GM12873 (cell line): ENCODE results near the gene BTN3A1.

Experiments
- TF ChIP-seq, protein P1 (sequence below): IDR thresholded peaks from 2 replicates; pipeline ENCODE4 v1.5.1; 2012; ENCODE audit warnings: low read depth, mild to moderate bottlenecking, moderate library complexity, low read length, control low read depth; ENCODE audit not compliant: insufficient read depth; ENCODE audit errors: missing control alignments

BTN3A1 gene

GRCh38 chr6:26401987-26402658 is at the start of gene BTN3A1:
BTN3A1 (plus strand) TSS chr6:26402275; CDS start chr6:26405564, 3,289 bp downstream.
- TF ChIP-seq, protein P1, sequence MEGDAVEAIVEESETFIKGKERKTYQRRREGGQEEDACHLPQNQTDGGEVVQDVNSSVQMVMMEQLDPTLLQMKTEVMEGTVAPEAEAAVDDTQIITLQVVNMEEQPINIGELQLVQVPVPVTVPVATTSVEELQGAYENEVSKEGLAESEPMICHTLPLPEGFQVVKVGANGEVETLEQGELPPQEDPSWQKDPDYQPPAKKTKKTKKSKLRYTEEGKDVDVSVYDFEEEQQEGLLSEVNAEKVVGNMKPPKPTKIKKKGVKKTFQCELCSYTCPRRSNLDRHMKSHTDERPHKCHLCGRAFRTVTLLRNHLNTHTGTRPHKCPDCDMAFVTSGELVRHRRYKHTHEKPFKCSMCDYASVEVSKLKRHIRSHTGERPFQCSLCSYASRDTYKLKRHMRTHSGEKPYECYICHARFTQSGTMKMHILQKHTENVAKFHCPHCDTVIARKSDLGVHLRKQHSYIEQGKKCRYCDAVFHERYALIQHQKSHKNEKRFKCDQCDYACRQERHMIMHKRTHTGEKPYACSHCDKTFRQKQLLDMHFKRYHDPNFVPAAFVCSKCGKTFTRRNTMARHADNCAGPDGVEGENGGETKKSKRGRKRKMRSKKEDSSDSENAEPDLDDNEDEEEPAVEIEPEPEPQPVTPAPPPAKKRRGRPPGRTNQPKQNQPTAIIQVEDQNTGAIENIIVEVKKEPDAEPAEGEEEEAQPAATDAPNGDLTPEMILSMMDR = no peak

DNA sequence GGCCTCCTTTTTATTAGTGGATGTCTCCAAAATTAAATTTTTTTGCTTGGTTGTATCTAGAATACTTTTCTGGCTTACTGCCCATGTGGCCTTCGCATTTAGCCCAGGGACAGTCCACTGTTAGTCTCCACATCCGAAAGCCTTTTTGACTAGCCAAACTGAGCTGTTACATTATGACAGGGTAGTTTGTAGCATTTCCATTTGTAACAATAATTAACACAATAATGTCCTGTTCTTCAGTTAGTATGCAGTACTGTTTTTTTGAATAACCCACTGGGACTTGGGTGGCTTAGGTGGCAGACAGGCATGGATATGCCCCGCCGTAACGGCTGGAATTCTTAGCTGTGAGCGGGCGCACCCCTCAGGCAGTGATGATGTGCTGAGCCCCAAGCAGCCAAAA is 49.8 kb upstream of the BTN3A1 start:
- TF ChIP-seq, protein P1 = no peak

GRCh38 chr6:26354162-26354561 is 47.9 kb upstream of the BTN3A1 start:
- TF ChIP-seq, protein P1 = no peak

GRCh38 chr6:26355366-26355765 is 46.7 kb upstream of the BTN3A1 start:
- TF ChIP-seq, protein P1 = no peak

DNA sequence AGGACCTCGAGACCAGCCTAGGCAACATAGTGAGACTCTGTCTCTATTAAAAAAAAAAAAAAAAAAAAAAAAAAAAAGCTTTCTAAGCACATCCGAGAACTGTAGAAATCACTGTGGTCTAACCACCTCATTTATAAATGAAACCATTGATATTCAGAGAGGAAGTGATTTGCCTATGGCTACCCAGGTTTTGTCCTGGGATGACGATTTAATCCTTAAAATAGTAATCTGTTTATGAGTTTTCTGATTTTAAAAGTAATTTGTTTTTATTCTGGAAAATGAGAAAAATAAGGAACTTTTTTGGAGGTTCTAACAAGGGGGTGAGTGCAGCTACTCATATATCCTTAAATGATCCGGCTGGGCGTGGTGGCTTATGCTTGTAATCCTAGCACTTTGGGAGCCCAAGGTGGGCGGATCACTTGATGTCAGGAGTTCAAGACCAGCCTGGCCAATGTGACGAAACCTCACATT is 43.5 kb upstream of the BTN3A1 start:
- TF ChIP-seq, protein P1 = no peak

- TF ChIP-seq, protein P1 = no peak
Measured at GRCh38 chr6:26359765-26360164, 42.3 kb upstream of the BTN3A1 start.

DNA sequence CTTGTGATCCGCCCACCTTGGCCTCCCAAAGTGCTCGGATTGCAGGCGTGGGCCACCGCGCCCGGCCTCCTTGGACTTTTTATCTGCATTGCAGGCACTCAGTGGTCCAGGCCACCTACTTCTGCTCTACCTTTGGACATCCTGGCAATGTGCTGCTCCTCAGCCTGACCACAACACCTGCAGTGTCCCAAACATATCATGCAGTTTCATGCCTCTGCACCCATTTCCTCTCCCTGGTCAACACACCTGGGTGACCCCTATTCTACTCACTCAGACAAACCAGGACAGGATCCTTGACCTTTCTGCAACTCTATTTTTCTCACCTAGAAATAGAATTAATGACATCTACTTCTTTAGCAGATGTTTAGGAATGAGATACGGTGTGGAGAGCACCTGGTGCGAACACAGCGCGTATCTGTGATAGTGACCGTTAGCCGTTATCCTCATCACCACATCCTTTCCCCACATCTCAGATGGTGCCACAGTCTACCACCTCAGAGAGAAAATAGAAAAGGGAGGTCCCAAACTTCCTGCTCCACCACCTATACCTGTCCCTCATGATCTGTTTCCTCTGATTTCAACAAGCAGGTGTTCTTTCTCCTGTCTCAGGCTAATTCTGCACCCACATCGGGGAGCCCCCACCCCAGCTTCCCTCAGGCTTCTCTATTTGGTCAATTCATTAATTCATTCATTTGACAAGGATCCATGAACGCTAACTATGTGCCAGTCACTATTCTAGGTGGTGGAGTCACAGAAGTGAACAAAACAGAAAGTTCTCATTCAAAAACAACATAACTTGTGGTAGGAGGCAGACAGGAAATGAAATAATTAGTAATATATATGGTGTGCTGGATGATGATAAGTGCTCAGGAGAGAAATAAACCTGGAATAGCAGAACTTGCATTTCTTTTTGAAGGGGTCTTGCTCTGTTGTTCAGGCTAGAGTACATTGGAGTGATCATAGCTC is 41.3 kb upstream of the BTN3A1 start:
- TF ChIP-seq, protein P1 = no peak
